HG02870 (cell line): ENCODE data around the gene SRI.

Experiments
- ATAC-seq: cut with Tn5 transposase; IDR thresholded peaks from one replicate; pipeline ENCODE4 v1.9.1; 2021; ENCODE audit warnings: mild to moderate bottlenecking, moderate library complexity; ENCODE audit not compliant: unreplicated experiment

SRI gene

DNA sequence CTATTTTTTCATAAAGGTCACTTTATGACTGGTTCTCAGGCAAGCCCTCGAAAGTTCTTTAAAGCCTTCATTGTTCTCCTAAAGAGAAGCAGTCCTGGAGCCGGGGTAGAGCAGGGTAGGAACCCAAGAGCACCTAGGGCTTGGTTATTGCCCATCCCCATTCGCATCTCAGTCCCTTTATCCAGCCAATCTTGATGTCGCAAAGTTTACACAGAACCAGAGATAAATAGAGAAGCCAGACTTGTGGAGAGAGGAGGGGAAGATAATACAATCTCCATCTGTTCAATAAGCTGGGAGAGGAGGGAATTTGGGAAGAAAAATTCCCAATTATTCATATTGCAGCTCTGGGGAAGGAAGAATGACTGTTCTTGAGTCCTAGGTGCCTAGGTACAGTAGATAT is 6.4 kb upstream of the SRI start:
- ATAC-seq: no peak

DNA sequence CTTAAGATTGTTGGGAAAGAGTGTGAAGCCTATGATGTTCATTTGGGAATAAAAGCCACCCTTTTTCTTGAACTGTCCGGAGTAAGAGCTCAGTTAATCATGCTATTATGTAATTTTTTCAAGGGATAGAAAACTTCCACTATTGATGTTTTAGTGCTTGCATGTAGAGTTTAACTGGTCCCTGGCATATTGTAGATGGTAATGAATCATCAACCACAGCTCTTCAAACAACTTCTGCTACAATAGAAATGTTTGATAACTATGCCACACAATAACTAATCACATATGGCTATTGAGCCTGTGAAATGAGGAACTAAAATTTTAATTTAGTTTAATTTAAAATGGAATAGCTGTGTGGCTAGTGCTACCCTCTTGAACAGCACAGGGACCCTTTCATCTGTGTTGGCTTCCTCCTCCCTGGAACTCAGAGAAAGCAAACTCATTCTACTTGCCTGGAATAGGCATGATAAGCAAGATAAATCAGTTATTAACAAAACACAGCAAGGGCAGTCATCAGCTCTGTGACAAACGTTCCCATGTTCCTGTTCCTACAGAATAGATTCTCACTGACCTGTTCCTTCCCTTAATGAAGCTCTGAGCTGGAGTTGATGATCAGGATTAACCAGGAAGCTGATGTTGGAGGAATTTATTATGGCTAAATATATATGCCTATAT is 4.9 kb upstream of the SRI start:
- no peak for ATAC-seq

- no peak for ATAC-seq
Measured at GRCh38 chr7:88223265-88223664, 3.4 kb upstream of the SRI start.

GRCh38 chr7:88218836-88219605 is 817 bp downstream of the SRI start:
- ATAC-seq: peak; percentile 19

DNA sequence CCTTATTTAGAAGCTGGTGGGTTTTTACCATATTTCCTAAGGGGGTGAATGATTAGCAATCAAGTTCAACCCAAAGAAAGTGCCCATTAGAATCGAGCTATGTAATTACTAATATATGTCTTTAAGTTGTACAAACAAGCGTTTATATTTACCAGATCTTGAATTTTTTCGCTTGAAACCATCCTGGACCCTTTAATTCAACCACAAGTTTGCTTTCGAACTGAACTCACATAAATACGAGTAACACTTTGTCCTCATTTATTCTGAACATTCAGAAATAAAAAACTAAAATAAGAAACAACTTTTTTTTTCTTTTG is 1.5 kb downstream of the SRI start:
- ATAC-seq: no peak

DNA sequence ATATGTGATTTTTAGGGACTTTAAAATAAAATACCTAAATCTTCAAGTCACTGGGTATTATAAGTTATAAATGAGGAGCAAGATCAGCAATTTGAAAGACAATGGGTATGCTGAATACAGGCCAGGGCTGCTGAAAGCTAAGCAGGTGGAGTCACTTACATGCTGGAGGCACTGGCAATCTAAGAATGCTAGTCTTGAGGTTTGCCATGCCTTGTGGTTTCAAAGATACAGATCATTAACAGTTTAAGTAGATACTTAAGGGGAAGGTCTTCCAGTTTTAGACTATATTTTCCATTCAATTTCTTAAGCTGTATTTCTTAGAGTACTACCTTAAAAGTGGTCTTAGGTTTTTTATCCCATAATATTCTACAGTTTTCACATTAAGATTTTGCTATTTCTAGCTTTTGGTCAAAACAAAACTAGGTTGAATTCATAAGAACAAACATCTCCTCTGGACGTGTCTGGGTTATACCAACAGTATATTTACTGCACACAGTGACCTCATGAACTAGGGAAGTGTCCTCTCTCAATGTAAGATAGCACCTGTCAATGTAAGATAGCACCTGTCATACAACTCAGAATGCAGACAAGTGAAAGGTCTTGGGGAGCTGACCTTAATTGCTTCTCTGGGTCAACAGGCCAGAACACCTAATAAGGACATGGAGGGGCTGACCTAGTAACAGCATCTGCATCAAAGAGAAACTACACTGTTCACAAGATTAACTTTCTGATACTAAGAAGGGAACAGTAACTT is 2.0 kb downstream of the SRI start:
- ATAC-seq: peak; percentile 76

DNA sequence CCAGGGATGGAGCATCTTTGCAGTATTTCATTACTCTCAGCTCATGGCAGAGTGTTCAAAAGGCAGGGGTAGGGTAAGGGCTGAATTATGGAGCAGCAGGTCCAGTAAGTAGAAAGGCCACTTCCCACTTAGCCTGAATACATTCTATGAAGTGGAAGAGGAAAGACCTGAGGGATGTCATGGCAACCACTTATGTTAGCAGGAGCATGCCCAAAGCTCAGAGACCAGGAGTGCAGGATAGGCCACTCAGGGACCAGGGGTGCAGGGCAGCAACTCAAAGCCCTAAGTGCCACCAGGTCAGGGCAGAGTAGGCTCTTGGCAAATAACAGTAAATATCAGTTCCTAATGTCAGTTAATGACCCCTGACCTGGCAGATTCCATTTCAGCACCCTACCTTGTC is 3.6 kb downstream of the SRI start:
- no peak for ATAC-seq

DNA sequence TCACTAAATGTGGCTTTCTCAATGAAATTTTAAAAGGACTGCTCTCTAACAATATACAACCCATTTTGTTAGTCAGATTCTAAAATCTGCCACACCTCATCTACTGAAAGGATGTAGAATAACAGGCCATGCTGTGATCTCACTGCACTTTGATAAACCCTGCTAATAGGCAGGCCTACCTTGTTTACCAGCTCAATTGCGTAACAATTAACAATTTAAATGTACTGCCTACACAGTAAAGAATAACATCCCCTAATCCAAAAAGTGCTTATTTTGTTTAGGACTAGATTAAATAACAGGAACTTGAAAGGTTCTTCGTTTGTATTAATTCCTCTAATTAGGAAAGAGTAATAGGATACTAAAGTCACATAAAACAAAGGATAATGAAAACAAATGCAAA is 4.5 kb downstream of the SRI start:
- ATAC-seq: no peak

GRCh38 chr7:88214456-88214855 is 5.4 kb downstream of the SRI start:
- no peak for ATAC-seq

DNA sequence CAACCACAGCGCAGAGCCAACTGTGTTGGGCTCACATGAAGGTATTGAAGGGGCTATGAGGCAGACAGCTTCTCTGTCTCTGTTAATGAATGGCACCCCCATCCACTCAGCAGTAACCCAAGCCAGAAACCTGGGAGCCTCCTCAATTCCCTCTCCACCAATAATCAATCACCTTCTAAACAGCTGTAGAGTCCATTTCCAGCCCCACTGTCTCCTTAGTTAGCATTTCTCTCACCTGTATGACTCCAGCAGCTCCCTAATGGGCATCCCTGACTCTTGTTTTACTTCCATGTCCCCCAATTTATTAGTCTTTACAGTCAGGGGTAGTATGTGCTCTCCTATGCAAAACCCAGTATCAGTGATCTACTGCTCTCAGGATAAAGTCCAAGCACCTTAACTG is 6.9 kb downstream of the SRI start:
- no peak for ATAC-seq

GRCh38 chr7:88208521-88208920 is 11.3 kb downstream of the SRI start:
- ATAC-seq: no peak

DNA sequence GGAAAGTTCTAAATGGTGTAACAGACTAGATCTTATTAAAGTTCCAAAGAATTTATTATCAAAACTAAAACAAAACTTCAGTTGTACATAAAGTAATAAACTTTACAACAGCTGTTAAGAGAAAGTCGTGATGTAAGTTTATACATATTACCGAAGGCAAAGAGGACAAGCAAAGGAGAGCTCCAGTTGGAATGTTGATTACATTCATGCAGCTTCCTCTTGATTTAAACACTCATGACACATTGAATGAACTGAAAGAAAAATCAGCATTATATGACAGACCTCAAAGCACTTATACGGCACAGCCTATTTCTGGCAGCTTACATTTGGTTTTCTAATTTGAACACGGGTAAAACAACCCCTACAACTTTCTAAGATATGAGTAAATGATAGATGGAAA is 13.6 kb downstream of the SRI start:
- ATAC-seq: no peak

DNA sequence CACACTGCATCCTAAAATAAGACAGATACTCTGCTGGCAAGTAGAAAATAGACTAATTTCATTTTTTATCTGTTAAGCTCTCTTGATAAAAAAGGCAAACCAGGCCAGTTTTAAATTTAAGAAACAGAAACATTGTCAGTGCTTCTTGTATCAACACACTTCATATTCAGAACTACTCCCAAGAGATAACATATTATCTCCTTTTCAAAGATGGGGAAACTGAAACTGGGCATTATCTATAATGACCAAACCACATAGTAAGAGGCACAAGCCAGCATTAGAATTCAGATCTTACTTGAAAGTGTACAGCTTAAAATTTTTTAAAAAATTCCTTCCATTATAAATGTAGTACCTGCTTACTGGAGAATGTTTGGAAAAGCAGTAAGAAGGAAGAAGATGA is 14.7 kb downstream of the SRI start:
- no peak for ATAC-seq

DNA sequence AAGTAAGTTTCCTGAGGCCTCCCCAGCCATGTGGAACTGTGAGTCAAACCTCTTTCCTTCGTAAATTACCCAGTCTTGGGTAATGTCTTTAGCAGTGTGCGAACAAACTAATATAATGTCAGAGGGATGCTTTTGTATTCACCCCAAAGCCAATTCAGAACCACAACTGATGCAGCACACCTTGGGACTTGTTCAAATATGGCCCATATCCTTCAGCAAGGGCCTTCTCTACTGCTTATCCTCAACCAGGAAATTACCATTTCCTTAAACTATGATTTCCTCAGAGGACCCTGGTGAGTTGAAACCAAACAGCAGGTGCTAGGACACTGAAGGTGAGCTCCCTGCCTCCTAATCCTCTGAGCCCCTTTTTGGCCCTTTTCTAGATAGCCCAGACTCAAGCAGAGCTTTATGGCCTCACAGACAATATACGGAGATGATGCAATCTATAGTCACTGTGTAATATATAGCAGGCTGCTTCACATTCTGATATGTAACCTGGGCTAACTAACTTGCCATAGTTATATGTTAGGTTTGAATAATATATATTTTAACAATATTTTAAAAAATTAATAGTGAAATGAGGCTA is 15.2 kb downstream of the SRI start:
- ATAC-seq: no peak

DNA sequence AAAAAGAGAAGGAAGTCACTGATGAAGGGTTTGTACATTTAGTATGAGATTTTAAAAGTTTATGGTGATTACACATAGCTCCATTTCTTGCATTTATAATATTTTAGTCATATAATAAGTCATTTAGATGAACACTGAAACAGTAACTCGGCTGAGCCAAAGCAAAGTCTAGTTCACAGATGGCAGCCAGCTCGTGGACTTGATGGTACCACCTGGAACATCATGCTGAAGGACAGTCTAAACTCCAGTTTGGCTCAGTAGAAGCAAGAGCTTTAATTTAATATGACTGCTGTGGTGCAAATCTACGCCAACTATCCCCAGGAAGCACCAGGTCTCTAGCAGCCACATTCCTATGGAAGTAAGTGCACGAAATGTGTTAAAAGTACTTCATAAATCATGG is 16.4 kb downstream of the SRI start:
- ATAC-seq: no peak

DNA sequence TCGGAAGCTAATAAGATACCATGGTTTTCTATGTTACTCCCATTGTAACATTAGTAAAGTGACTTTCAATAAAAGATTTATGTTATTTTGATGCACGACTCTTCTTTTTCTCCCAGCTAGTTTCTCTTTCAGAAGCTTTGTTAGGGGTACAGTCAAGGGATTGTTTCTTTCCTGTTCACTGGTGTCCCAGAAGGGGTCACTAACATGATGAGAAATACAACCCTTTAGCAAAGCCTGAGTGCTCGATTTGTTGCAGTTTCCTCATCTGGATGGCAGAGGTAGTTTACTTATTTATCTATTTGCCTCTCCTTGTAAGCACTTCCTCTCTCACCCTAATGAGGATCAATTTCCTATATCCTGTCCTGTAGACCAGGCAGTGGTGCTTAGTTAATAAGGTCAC is 17.0 kb downstream of the SRI start:
- no peak for ATAC-seq

GRCh38 chr7:88202278-88202677 is 17.6 kb downstream of the SRI start:
- no peak for ATAC-seq

- no peak for ATAC-seq
Measured at GRCh38 chr7:88201305-88201704, 18.5 kb downstream of the SRI start.

DNA sequence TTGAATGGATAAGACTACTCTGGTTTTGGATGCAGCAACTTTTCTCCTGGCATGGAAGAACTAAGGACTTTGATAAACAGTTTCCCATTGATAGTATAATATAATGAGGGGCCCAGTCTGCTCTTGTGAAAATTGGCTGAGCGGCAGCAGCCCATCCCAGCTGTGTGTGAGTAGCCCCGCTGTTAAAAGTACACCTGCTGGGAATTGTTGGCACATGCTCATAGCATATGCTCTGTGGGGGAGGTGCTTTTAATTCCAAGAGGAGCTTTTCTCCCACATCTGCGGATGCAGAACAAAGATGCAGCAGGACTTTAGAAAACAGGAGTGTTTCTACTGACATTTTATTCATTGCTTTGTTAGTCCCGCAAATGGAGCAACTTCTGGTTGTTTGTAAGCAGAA is 19.0 kb downstream of the SRI start:
- ATAC-seq: no peak

GRCh38 chr7:88200261-88200660 is 19.6 kb downstream of the SRI start:
- no peak for ATAC-seq

DNA sequence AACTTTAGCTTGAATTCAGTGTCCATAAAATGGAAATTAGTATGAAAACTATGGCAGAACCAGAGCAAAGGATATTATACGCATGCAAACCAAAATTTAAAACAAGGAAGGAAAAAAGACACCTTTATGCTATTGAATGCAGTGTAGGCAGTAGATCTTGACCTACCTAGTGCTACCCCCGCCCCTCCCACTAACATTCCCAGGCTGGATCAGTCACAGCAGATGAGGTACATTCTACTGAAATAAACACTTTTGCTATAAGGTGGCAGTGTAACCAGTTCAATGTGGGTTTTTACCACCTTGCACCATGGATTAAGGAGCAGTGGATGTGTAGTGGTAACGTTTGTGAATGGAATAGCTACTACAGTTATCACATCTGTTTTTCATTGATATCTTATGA is 27.9 kb downstream of the SRI start:
- no peak for ATAC-seq

GRCh38 chr7:88185650-88186049 is 34.2 kb downstream of the SRI start:
- no peak for ATAC-seq
